Neural crest cell (in vitro differentiated cells): Measurements from ENCODE around the gene MTCL1. TPM values are rescaled to one million over a fixed set of nuclear protein-coding genes. Genes with fewer than 3 reads are reported as not detected.

Experiments used
- DNase-seq: peaks from one replicate; pipeline ENCODE4 v3.0.0; 2021; ENCODE audit warnings: low read depth, mixed read lengths, low spot score
- H3K27ac Mint-ChIP-seq: one replicate; pipeline ENCODE4 v1.8.0; 2021; ENCODE audit warnings: mild to moderate bottlenecking, mixed read lengths; ENCODE audit not compliant: unreplicated experiment
- H3K27me3 Mint-ChIP-seq: 2 replicates; pipeline ENCODE4 v1.8.0; 2021; ENCODE audit warnings: low read depth, mild to moderate bottlenecking, mixed read lengths
- H3K36me3 Mint-ChIP-seq: 2 replicates; pipeline ENCODE4 v1.8.0; 2021; ENCODE audit warnings: low read depth, mild to moderate bottlenecking, mixed read lengths
- H3K4me1 Mint-ChIP-seq: 2 replicates; pipeline ENCODE4 v1.8.0; 2021; ENCODE audit warnings: mixed read lengths
- H3K4me3 Mint-ChIP-seq: one replicate; pipeline ENCODE4 v1.8.0; 2021; ENCODE audit warnings: mild to moderate bottlenecking, mixed read lengths
- H3K9me3 Mint-ChIP-seq: 2 replicates; pipeline ENCODE4 v1.8.0; 2021; ENCODE audit warnings: mixed read lengths
- CTCF ChIP-seq: fragments of 200-600 bp; sonication (generic); conservative IDR thresholded peaks from 2 replicates; pipeline ENCODE4 v1.5.0; 2021; ENCODE audit warnings: antibody characterized with exemption, mild to moderate bottlenecking
- total RNA-seq: library from RNA; stranded (reverse); gene quantifications from 2 replicates; pipeline ENCODE4 v1.2.1, GENCODE V29; 2021

MTCL1 gene
- total RNA-seq, 1 donor from 2014 or later: 17.8 TPM

GRCh38 chr18:8780227-8780626 lies 74.9 kb downstream of the MTCL1 start:
- Mint-ChIP-seq H3K4me3 (no peak overlapping the region), H3K36me3 (no peaks in the 10 kb centered on the region), H3K9me3 (no peaks in the 10 kb centered on the region), H3K4me1 (peaks cover 42% of the 10 kb centered on the region), H3K27me3 (no peaks in the 10 kb centered on the region), H3K27ac (no peak overlapping the region)
- TF ChIP-seq CTCF: no peak
- DNase-seq: no peak

GRCh38 chr18:8781671-8782070 lies 76.3 kb downstream of the MTCL1 start:
- Mint-ChIP-seq H3K4me3 (no peak overlapping the region), H3K4me1 (peaks cover 54% of the 10 kb centered on the region), H3K9me3 (no peaks in the 10 kb centered on the region), H3K27ac (peak overlapping the region; percentile 91), H3K27me3 (no peaks in the 10 kb centered on the region), H3K36me3 (peaks cover 4% of the 10 kb centered on the region)
- no peak for DNase-seq
- no peak for TF ChIP-seq CTCF

- no peak for TF ChIP-seq CTCF
- Mint-ChIP-seq H3K27ac (peak overlapping the region; percentile 50), H3K9me3 (no peaks in the 10 kb centered on the region), H3K36me3 (peaks cover 4% of the 10 kb centered on the region), H3K27me3 (no peaks in the 10 kb centered on the region), H3K4me1 (peaks cover 60% of the 10 kb centered on the region), H3K4me3 (no peak overlapping the region)
- no peak for DNase-seq
These were observed 78.1 kb downstream of the MTCL1 start for GRCh38 chr18:8783335-8783993.

- DNase-seq: no peak
- Mint-ChIP-seq H3K4me1 (peaks cover 59% of the 10 kb centered on the region), H3K36me3 (peaks cover 4% of the 10 kb centered on the region), H3K9me3 (no peaks in the 10 kb centered on the region), H3K27me3 (no peaks in the 10 kb centered on the region), H3K27ac (no peak overlapping the region), H3K4me3 (no peak overlapping the region)
- no peak for TF ChIP-seq CTCF
These were observed 78.7 kb downstream of the MTCL1 start for GRCh38 chr18:8783994-8784530.

GRCh38 chr18:8785261-8785660 lies 79.9 kb downstream of the MTCL1 start:
- Mint-ChIP-seq H3K4me1 (peaks cover 52% of the 10 kb centered on the region), H3K27me3 (no peaks in the 10 kb centered on the region), H3K27ac (peak overlapping the region; percentile 53), H3K9me3 (no peaks in the 10 kb centered on the region), H3K36me3 (peaks cover 4% of the 10 kb centered on the region), H3K4me3 (no peak overlapping the region)
- no peak for DNase-seq
- TF ChIP-seq CTCF: no peak
